Gastroesophageal sphincter (tissue), 4 donors: ENCODE results near the gene SMAD6. TPM values are rescaled to one million over a fixed set of nuclear protein-coding genes. Genes with fewer than 3 reads are reported as not detected.

Experiments used
- ATAC-seq: fragments of 150-250 bp; one replicate; pipeline ENCODE4 v1.9.1; 2016; ENCODE audit warnings: mild to moderate bottlenecking, moderate library complexity
- H3K27ac ChIP-seq, 4 donors: fragments of 200-600 bp; sonication (generic) in 3 of 4; 1 replicate in 3 of 4; 2 replicates in 1 of 4; pipeline ENCODE4 v1.5.1; 2016 to 2019
- H3K27me3 ChIP-seq: fragments of 200-600 bp; sonication (generic); one replicate; pipeline ENCODE4 v1.5.1; 2019
- H3K36me3 ChIP-seq, 2 donors: fragments of 200-600 bp; sonication (generic); one replicate each; pipeline ENCODE4 v1.5.1; 2019; ENCODE audit warnings: control low read depth in 1 of 2
- H3K4me1 ChIP-seq, 3 donors: fragments of 200-600 bp; sonication (generic); 1 replicate in 2 of 3; 2 replicates in 1 of 3; pipeline ENCODE4 v1.5.1; 2016 to 2019; ENCODE audit warnings: control low read depth in 2 of 3
- H3K4me3 ChIP-seq, 2 donors: fragments of 200-600 bp; sonication (generic); one replicate each; pipeline ENCODE4 v1.5.1; 2019; ENCODE audit warnings: mild to moderate bottlenecking in 1 of 2, moderate library complexity in 1 of 2
- H3K9me3 ChIP-seq, 3 donors: fragments of 200-600 bp; sonication (generic); one replicate each; pipeline ENCODE4 v1.5.1; 2017 to 2019; ENCODE audit warnings: control low read depth in 2 of 3
- EP300 ChIP-seq: sonication (generic); formaldehyde crosslinking; IDR thresholded peaks from one replicate; pipeline ENCODE4 v1.6.1; 2017; ENCODE audit warnings: antibody characterized with exemption, mild to moderate bottlenecking
- POLR2A ChIP-seq, 2 donors: fragments of 450-650 bp; IDR thresholded peaks; one replicate each; pipeline ENCODE4 v1.6.1; 2017; ENCODE audit warnings: antibody characterized with exemption in 2 of 2, mild to moderate bottlenecking in 2 of 2, moderate library complexity in 1 of 2
- POLR2AphosphoS5 ChIP-seq: sonication (generic); formaldehyde crosslinking; IDR thresholded peaks from one replicate; pipeline ENCODE4 v1.6.1; 2017; ENCODE audit warnings: antibody characterized with exemption
- WGBS, 2 donors: methylation state at CpG; one replicate each; pipeline ENCODE4 v1.1.5; 2018; ENCODE audit warnings: low coverage in 1 of 2; 5-methylcytosine and 5-hydroxymethylcytosine counted together
- total RNA-seq, 4 donors: library from RNA; depleted of rRNA; stranded (reverse); fragments of >200 nt; gene quantifications; one replicate each; pipeline ENCODE4 v1.1.0, GENCODE V29; 2016
- TF ChIP-seq, protein P1 (sequence below), 4 experiments: fragments of 200-600 bp in 2 of 4; fragments of 450-650 bp in 2 of 4; sonication (generic) in 1 of 4; IDR thresholded peaks; one replicate each; pipeline ENCODE4 v1.5.1; 2017 to 2019; ENCODE audit warnings: antibody characterized with exemption in 4 of 4, mild to moderate bottlenecking in 2 of 4, moderate library complexity in 2 of 4

The SMAD6 gene
- total RNA-seq, 4 donors from 2014 or later, result 9.9 to 11.2 (median 10.9) TPM

DNA sequence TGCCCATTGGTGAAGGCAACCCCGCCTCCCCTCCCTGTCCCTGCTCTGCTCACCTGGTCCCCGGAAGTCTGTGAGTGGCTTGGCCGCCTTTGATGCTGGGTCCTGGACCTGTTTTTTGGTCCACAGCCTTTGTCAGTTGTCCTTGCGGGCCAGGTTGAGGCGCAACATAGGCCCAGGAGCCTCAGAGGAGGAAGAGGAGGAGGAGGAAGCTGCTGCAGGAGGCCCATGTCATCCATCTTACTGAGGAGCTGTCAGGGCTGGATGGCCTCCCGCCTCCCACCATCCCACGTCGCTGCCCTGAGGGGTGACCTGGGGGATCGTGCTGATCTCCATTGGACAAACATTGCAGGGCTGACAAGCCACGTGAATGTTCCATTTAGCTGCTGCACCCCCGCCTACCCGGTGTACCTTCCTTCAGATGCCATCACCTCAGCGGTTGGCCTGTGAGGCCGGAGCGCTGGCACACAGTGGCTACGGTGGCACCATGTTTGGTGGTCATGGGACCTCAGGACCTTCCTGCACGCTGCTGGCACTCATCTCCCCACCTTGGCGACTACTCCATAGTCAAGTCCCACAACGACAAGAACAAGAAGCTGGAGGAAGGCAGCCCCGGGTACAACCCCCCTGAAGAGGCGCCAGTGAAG lies 106.3 kb downstream of the SMAD6 start:
- Histone ChIP-seq H3K4me1 (peaks cover 0 to 17% (median 10%) of the 10 kb centered on the region in 3 donors), H3K27ac (no peak overlapping the region), H3K9me3 (peaks cover 0 to 1% (median 0%) of the 10 kb centered on the region in 3 donors), H3K36me3 (no peaks in the 10 kb centered on the region), H3K4me3 (no peak overlapping the region), H3K27me3 (no peaks in the 10 kb centered on the region)
- ATAC-seq, result no peak
- WGBS, 2 donors, result 89 to 92% methylated on average over 5 to 9 of the region's 21 CpGs
- TF ChIP-seq, protein P1, sequence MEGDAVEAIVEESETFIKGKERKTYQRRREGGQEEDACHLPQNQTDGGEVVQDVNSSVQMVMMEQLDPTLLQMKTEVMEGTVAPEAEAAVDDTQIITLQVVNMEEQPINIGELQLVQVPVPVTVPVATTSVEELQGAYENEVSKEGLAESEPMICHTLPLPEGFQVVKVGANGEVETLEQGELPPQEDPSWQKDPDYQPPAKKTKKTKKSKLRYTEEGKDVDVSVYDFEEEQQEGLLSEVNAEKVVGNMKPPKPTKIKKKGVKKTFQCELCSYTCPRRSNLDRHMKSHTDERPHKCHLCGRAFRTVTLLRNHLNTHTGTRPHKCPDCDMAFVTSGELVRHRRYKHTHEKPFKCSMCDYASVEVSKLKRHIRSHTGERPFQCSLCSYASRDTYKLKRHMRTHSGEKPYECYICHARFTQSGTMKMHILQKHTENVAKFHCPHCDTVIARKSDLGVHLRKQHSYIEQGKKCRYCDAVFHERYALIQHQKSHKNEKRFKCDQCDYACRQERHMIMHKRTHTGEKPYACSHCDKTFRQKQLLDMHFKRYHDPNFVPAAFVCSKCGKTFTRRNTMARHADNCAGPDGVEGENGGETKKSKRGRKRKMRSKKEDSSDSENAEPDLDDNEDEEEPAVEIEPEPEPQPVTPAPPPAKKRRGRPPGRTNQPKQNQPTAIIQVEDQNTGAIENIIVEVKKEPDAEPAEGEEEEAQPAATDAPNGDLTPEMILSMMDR (IDR thresholded peaks at IDR 0.05), result no peak
- TF ChIP-seq EP300 (no peak), POLR2AphosphoS5 (no peak), POLR2A (IDR thresholded peaks at IDR 0.05) (no peak)

- Histone ChIP-seq H3K9me3 (peaks cover 0 to 8% (median 0%) of the 10 kb centered on the region in 3 donors), H3K36me3 (no peaks in the 10 kb centered on the region), H3K27me3 (no peaks in the 10 kb centered on the region), H3K4me1 (peaks cover 0 to 4% (median 0%) of the 10 kb centered on the region in 3 donors), H3K4me3 (no peak overlapping the region), H3K27ac (no peak overlapping the region)
- TF ChIP-seq POLR2AphosphoS5 (no peak), POLR2A (IDR thresholded peaks at IDR 0.05) (no peak), EP300 (no peak)
- no peak for ATAC-seq
- 79 to 90% methylated on average over 3 to 4 of the region's 4 CpGs for WGBS, 2 donors
Observed at GRCh38 chr15:66809664-66810063, 107.6 kb downstream of the SMAD6 start.

- Histone ChIP-seq H3K27me3 (no peaks in the 10 kb centered on the region), H3K27ac (no peak overlapping the region), H3K9me3 (peaks cover 0 to 8% (median 0%) of the 10 kb centered on the region in 3 donors), H3K36me3 (no peaks in the 10 kb centered on the region), H3K4me1 (no peaks in the 10 kb centered on the region), H3K4me3 (no peak overlapping the region)
- WGBS, 2 donors, result 38 to 61% methylated on average over 3 of the region's 3 CpGs
- TF ChIP-seq EP300 (no peak), POLR2AphosphoS5 (no peak), POLR2A (IDR thresholded peaks at IDR 0.05) (no peak)
- TF ChIP-seq, protein P1 (IDR thresholded peaks at IDR 0.05), result no peak
- no peak for ATAC-seq
Observed at GRCh38 chr15:66815318-66815717, 113.3 kb downstream of the SMAD6 start.

GRCh38 chr15:66816201-66816600 lies 114.2 kb downstream of the SMAD6 start:
- no peaks in the 10 kb centered on the region for H3K36me3 ChIP-seq
- 96 to 100% methylated on average over 3 of the region's 3 CpGs for WGBS, 2 donors
- H3K9me3 ChIP-seq, result peaks cover 0 to 8% (median 0%) of the 10 kb centered on the region in 3 donors
- TF ChIP-seq EP300, result no peak
- no peak for TF ChIP-seq POLR2A (IDR thresholded peaks at IDR 0.05)
- no peak for TF ChIP-seq POLR2AphosphoS5
- TF ChIP-seq, protein P1 (IDR thresholded peaks at IDR 0.05), result no peak
- no peak overlapping the region for H3K4me3 ChIP-seq
- ATAC-seq, result no peak
- H3K27me3 ChIP-seq, result no peaks in the 10 kb centered on the region
- H3K27ac ChIP-seq, result no peak overlapping the region
- no peaks in the 10 kb centered on the region for H3K4me1 ChIP-seq

- ATAC-seq, result no peak
- WGBS, 2 donors, result 41 to 60% methylated on average over 1 to 2 of the region's 2 CpGs
- TF ChIP-seq, protein P1 (IDR thresholded peaks at IDR 0.05), result no peak
- no peak for TF ChIP-seq POLR2AphosphoS5
- no peak for TF ChIP-seq POLR2A (IDR thresholded peaks at IDR 0.05)
- TF ChIP-seq EP300, result no peak
- Histone ChIP-seq H3K27ac (no peak overlapping the region), H3K4me1 (no peaks in the 10 kb centered on the region), H3K9me3 (no peaks in the 10 kb centered on the region), H3K36me3 (no peaks in the 10 kb centered on the region), H3K4me3 (no peak overlapping the region), H3K27me3 (no peaks in the 10 kb centered on the region)
Observed at GRCh38 chr15:66819084-66819483, 117.0 kb downstream of the SMAD6 start.
